HG03378 (cell line): ENCODE results near the gene WWP2.
"Not testable (repeated sequence)": the region's sequence is repeated elsewhere in the genome, so short reads cannot be mapped to it uniquely, and the experiment has no call there.

Experiments
- ATAC-seq: cut with Tn5 transposase; IDR thresholded peaks from one replicate; pipeline ENCODE4 v1.9.1; 2021; ENCODE audit warnings: mild to moderate bottlenecking, moderate library complexity; ENCODE audit not compliant: unreplicated experiment

WWP2 gene

DNA sequence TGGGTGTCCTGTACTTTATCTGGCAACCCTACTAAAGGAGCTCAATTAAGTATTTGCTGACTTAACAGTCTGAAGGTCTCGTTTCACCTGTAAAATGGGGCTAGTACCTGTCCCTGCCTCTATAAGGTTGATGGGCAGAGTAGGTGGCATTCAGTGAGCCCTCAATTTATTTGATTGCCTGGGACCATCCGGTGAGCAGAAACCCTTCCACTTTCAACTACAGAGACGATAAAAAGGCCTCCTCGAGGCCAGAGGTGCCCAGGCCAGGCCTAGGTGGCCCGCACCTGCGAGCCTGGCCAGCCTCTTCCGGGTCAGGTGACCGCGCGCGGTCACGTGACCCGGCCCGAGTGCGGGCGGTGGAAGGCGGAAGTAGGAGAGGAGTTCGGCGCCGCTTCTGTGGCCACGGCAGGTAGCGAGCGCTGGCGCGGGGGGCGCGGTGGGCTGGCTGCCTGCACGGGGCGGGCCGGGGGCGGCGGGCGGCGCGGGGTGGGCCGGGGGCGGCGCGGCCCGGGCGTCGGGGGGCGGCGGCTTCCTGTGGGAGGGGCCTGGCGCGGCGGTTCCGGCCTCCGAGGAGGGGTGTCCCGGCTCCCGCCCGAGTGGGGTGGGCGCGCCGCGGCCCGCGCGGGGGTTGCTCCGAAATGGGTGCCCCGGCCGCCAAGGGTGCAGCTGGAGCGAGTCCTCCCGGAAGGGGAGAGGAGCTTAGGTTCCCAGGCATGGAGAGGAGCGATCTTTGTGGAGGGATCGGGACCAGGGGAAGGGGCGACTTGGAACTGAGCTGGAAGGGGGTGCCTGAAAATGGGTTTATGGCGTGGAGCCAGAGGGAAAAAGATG, at the start of gene WWP2:
Gene WWP2, plus strand, starts transcription at position 350 of the 831 bp plus-strand sequence. CDS start 24,679 bp downstream, outside the sequence.
- ATAC-seq: no peak

DNA sequence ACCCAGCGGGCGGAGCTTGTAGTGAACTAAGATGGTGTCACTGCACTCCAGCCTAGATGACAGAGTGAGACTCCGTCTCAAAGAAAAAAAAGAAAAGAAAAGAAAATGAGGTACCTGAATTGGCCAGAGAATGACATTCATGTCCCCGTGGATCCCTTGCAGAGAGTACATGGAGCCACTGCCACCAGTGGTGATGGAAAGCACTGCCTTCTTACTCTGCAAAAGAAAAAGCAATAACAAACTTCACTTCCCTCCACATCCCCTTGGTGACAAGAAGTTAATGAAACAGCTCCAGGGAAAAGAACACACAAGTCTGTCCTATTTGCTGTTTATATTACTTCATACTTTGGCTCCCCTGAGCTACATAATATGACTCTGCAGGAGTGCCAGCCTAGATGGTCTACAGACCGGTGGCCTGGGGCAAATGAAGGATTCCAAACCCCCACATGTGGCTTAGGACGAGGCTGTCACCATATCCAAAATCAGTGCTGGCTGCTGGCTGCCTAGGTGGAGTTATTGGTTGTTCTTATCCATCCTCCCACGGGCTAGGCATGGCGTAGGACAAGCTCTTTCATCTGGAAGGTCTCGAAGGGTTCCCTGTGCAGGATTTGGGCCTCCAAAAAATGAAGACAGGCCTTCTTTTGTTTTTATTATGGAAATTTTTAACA, 49.1 kb upstream of the WWP2 start:
- ATAC-seq: no peak

DNA sequence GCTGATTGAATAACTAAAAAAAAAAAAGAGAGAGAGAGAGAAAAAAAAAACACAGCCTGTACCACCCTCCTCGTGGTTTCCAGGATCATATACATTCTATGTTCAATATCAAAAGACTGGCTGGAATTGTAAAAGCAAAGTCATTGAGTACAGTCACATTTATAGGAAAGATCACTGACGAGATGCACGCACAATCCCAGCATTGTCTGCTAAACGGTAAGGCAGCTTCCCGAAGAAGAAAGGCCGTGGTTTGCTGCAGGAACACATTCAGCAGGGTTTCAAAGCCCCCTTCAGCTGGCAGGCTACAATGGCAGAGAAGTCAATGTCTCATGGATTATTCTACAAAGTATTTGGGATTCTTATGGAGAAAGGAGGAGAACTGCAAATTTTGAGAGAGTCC, 45.1 kb upstream of the WWP2 start:
- ATAC-seq: no peak

DNA sequence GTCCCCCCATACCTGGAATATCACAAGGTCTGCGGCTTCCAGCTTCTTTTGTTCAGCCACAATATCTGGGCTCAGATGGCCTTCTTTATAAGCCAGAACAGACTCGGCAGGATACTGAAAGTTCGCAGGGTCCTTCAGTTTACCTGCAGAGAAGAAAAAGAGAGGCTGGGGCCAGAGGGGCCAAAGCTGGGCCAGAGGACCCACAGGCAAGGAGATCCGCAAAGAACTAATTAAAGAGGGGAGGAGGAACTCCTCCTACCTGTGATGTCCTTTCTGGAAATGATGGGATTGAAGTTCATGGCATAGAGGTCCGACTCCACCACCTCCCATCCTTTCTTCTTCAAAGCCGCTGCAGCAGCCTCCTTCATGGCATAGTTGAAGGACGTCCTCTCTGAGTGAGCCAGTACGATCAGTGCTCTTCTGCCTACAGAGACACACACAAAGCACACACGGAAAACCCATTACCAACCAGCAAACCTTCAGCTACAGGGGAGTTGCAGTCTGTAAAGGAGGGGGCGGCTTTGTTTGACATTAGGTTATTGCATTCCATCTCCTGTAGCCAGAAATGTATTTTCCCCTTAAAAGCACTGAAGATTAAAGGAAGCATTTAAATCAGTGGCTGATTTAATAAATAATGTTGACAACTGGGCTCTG, 43.9 kb upstream of the WWP2 start:
- ATAC-seq: no peak

DNA sequence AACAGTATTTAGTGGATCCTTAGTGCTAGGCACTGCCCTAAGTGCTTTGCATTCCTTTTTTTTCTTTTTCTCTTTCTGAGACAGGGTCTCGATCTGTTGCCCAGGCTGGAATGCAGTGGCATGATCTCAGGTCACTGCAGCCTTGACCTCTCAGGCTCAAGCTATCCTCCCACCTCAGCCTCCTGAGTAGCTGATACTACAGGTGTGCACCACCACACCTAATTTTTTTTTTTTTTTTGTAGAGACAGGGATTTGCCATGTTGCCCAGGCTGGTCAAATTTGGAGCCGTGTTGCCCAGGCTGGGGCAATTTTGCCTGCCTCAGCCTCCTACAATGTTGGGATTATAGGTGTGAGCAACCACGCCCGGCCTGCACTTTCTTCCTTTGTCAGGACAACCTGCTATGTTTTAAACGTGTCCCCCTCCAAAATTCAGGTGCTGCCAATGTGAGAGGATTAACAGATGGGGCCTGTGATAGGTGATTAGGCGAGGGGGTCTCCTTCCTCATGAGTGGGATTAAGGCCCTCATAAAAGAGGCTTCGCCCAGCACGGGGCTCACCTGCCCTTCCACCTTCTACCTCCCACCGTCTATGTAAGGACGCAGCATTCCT, 41.2 kb upstream of the WWP2 start:
- ATAC-seq: no peak

DNA sequence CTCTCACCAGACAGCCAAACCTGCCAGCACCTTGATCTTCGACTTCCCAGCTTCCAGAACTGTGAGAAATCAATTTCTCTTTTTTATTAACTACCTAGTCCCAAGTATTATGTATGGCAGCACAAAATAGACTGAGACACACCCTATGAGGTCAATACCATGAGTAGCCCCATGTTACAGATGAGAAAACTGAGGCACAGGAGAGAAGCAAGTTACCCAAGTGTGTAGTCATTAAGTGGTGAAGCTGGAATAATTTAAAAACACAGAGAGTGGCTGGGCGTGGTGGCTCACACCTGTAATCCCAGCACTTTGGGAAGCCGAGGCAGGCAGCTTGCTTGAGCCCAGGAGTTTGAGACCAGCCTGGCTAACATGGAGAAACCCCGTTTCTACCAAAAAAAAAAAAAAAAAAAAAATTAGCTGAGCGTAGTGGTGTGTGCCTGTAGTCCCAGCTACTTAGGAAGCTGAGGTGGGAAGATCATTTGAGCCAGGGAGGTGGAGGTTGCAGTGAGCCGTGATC, 40.6 kb upstream of the WWP2 start:
- no peak for ATAC-seq

DNA sequence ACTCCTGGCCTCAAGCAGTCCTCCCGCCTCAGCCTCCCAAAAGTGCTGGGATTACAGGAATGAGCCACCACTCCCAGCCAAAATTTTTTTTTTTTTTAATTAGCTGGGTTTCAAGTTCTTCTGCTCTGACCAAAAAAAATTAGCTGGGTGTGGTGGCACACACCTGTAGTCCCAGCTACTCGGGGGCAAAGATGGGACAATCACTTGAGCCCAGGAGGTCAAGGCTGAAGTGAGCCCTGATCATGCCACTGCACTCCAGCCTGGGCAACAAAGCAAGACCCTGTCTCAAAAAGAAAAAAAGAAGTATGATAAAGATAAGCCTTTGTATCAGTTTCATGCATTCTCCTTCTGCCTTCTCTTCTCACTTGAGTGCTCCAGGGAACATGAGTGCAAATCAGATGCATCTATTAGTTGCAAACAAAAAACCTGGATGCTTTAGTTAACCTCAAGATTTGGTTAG, 37.7 kb upstream of the WWP2 start:
- ATAC-seq: no peak

DNA sequence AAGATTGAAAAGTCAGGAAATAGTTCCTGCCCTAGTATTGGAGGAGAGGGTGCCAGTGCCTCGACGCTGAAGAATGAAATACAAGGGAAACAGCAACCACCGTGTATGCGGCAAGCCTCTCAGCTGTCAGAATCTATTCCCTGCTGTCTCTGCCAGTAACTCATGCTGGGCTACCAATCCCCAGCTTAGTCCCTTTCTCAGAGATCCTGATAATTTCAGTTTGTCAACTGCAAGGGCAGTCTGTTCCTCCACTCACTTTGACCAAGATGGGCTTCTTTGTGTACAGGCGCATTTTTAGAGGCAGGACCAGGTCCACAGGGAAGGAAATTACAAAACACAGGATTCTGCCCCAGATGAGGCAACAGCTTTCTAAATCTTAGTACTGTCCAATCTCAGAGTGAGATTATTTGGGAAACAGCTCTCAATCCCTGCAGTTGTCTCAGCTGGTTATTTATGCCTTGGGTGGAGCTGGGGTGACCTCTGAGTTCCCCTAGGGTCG, 37.1 kb upstream of the WWP2 start:
- ATAC-seq: no peak

DNA sequence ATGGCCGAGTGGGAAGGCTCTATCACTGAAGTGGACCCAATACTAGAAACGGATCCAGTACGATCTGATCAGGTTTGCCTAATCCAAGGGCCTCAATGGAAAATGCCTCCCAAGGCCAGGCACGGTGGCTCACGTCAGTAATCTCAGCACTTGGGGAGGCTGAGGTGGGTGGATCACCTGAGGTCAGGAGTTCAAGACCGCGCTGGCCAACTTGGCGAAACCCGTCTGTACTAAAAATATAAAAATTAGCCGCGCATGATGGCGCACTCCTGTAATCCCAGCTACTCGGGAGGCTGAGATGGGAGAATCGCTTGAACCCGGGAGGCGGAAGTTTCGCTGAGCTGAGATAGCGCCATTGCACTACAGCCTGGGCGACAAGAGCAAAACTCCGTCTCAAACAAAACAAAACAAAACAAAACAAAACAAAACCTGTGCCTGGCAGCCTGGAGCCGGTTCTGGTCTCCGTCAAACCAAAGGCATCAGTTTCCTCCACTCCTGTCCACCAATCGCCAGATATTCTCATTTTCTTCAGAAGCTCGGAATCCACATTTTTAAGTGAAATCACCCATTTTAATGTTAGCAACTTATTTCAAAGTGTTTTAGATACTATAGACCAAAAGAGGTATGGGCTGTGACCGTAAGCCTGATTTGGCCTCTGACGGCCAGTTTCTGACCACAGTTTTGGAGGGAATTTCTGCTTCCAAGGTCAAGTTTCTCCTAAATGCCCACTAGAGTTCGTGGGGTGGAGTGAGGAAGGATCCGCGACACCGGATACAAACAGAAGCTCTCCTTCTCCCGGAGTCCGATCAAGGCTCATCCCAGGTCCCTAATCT, 36.4 kb upstream of the WWP2 start:
- ATAC-seq: no peak

DNA sequence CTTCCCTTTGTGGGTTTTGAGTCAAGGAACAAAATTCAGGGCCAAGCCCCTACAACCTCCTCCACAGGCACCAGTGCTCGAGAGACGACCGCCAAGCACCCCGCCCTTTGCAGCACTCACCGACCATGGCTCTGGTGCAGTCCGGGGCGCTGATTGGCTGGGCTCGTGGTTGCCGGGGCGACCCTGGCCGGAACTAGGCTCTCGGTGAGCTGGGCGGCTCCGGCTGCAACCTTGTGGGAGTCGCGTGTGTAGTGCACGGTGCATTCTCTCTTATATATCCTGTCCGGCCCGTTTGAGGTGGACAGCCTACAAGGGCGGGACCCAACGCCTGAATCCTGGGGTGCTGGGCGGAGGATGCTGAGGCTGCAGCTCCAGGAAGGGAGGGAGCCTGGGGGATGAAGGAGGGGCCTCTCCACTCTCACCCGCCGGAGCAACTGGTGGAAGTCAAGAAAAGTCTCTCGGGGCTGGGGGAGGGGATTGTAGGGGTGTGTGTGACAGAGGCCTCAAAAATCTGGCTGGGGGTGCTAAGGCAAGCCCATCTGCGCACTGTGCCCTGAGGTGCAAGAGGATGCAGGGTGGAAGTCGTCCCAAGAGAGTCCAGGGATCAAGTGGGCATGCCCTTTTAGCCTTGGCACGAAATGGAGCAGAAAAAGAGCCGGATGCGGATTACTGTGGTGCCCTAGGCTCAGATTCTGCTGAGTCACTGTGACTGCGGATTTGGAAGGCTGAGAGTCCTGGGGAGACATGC, 35.6 kb upstream of the WWP2 start, which contains the start of gene NQO1:
Gene NQO1, minus strand, starts transcription at position 248 of the 748 bp plus-strand sequence. Its CDS starts 121 bp downstream, at position 127.
- peak; percentile 89 for ATAC-seq

DNA sequence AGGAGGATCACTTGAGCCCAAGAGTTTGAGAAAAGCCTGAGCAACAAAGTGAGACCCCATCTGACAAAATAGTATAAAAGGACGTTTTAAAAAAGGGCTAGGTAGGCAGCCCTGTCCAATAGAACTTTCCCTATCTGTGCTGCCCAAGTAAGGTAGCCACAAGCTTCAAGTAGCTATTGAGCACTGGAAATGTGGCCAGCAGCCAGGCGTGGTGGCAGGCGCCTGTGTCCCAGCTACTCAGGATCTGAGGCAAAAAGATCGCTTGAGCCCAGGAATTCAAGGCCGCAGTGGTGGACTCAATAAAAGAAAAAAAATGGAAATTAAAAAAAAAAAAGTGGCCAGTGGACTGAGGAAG, 34.2 kb upstream of the WWP2 start:
- no peak for ATAC-seq

DNA sequence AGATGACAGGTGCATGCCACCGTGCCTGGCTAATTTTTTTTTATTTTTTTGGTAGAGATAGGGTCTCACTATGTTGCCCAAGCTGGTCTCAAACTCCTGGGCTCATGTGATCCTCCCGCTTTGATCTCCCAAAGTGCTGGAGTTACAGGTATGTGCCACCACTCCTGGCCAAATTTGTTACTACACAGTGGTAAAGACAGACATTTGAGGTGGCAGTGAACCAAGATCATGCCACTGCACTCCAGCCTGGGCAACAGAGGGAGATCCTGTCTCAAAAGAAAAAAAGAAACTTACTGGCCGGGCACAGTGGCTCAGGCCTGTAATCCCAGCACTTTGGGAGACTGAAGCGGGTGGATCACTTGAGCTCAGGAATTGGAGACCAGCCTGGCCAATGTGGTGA, 33.1 kb upstream of the WWP2 start:
- ATAC-seq: not testable (repeated sequence)

DNA sequence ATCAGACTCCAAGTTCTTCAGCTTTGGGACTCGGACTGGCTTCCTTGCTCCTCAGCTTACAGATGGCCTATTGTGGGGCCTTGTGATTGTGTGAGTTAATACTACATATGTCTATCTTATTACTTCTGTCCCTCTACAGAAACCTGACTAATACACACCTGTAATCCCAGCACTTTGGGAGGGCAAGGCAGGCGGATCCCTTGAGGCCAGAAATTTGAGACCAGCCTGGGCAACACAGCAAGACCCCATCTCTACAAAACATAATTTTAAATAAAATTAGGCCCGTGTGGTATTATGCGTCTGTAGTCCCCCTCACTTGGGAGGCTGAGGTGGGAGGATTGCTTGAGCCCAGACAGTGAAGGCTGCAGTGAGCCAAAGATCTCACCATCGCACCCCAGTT, 30.9 kb upstream of the WWP2 start:
- not testable (repeated sequence) for ATAC-seq

DNA sequence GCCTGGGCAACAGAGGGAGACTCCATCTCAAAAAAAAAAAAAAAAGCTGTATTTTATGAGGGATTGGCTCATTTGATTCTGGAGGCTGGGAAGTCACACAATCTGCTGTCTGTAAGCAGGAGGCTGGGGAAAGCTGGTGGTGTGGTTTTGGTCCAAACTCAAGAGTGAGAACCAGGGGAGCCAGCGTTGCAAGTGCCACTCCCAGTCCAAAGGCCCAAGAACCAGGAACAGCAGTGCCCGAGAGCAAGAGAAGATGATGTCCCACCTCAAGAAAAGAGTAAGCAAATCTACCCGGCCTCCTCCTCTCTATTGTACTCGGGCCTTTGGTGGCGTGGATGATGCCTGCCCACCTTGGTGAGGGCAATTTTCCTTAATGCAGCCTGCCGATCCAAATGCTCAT, 30.0 kb upstream of the WWP2 start:
- ATAC-seq: no peak

DNA sequence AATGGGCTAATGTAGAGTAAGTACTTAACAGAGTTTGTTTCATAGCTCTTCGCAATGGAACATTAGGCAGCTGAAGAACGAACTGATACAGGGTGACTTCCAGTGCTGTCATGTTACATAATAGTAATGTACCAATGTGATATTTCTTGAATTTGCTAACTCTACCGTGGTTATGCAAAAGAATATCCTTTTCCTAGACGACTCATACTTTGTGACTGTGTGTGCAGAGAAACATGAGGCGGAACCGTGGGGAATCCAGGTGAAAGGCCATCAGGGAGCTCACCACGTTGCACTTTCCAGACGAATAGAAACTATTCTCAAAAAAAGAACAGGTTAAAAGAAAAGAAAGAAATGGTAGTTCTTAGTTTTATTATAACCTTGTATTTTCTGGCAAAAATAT, 20.6 kb upstream of the WWP2 start:
- ATAC-seq: no peak

DNA sequence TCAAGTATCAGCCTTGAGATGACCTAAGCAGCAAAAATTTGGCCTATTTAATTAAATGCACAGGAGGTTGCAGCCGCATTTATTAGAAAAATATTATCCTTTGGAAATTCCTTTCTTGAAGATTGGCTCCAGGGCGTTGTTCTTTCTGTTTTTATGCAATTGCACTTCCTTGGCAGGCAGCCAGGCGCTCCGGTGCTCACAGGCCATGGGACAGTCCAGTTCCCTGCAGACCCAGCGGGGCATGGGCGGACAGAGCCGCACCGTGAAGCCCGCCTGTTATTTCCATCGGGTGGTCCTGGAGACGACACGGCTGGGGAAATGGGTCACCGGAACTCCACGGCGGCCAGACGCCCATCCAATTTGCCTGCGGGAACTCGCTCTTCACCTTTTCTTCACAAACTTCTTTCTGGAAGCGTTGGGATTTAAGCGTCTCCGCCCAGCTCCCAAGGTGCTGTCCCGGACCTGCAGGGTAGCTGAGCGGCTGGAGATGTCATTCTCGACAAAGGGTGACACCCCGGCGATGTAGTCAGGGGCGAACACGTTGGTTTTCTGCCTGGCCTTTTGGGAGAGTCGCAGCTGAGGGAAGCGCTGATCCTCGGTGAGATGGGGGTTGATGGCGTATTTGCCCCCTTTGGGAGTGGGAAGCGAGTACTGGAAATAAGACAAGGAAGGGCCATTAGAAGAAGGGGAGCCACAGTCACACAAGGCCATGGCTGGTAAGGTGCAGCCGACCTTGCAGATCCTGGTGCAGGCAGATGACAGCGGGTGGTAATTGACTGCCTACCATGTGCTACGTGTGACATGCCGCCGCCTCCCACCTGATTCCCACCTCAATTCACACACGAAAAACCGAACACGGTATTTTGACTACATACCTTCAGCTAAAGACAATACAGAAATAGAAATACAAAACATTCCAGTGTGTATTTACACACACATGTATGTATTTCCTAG, 19.9 kb upstream of the WWP2 start:
- no peak for ATAC-seq

DNA sequence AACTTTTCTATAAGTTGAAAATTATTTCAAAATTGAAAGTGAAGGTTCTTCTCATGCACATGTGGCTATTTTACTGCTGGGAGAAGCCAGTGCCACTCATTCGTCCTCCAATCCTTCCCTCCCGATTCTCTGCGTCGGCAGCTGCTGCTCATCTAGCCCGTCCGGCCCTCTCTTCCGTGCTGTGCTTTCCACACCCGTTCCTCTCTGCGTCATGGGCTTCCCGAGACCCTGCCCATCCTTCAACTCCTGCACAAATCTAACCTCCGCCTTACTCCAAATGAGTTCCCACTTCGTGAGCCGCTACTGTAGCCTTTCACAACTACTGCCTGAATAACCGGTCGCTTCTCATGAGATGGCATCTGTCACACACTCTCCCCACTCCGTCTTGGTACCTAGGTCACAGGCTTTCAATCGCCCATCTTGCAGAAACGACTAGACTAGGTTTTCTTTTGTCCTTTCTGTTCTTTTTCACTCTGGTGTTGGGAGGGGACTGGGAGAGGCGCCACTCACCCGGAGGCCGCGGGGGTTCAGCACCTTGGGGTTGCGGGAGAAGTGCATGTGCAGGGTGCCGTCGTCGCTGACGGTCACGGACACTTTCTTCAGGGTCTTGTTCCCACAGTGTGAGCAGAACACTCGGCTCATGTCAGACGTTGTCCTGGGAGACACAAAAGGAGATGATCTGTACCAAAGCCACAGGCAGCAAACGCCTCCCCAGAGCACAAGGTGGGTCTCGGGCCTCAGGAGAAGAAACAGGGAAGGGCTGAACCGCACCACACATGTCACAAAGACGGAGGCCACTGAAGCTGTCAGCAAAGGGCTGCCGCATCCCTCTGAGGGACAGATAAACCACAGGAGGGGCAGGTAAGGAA, 17.5 kb upstream of the WWP2 start:
- ATAC-seq: no peak
